Transverse colon (tissue), 4 donors: Measurements from ENCODE around the gene DCAF17. TPM values are rescaled to one million over a fixed set of nuclear protein-coding genes. Genes with fewer than 3 reads are reported as not detected.

ENCODE experiments used
- DNase-seq: peaks from one replicate; pipeline ENCODE4 v3.0.0-alpha.2; 2019
- H3K27ac ChIP-seq, 4 donors: fragments of 200-600 bp; sonication (generic); 2 replicates each; pipeline ENCODE4 v1.5.1; 2016 to 2018; ENCODE audit warnings: inconsistent platforms in 4 of 4
- H3K27me3 ChIP-seq: fragments of 200-600 bp; sonication (generic); 2 replicates; pipeline ENCODE4 v1.5.1; 2017; ENCODE audit warnings: inconsistent platforms
- H3K36me3 ChIP-seq, 4 donors: fragments of 200-600 bp; sonication (generic); 2 replicates each; pipeline ENCODE4 v1.5.1; 2017 to 2019; ENCODE audit warnings: inconsistent platforms in 4 of 4
- H3K4me1 ChIP-seq, 4 donors: fragments of 200-600 bp; sonication (generic); 2 replicates each; pipeline ENCODE4 v1.5.1; 2017 to 2020; ENCODE audit warnings: inconsistent platforms in 4 of 4
- H3K4me3 ChIP-seq, 4 donors: fragments of 200-600 bp; sonication (generic); 1 replicate in 1 of 4; 2 replicates in 3 of 4; pipeline versions ENCODE4 v1.5.1 to v1.6.1; 2017 to 2019; ENCODE audit warnings: inconsistent platforms in 4 of 4
- H3K9me3 ChIP-seq, 2 donors: fragments of 200-600 bp; sonication (generic); 2 replicates each; pipeline ENCODE4 v1.5.1; 2017 to 2019; ENCODE audit warnings: inconsistent platforms in 2 of 2
- CTCF ChIP-seq, 5 experiments: fragments of 200-600 bp in 3 of 5; fragments of 450-650 bp in 2 of 5; sonication (generic) in 3 of 5; IDR thresholded peaks; 1 replicate in 2 of 5; 2 replicates in 3 of 5; pipeline ENCODE4 v1.5.1; 2016 to 2017; ENCODE audit warnings: antibody characterized with exemption in 5 of 5, inconsistent platforms in 3 of 5, mild to moderate bottlenecking in 2 of 5, moderate library complexity in 1 of 5
- EP300 ChIP-seq: sonication (generic); formaldehyde crosslinking; IDR thresholded peaks from one replicate; pipeline ENCODE4 v1.6.1; 2017; ENCODE audit warnings: antibody characterized with exemption, low read depth
- POLR2A ChIP-seq: fragments of 450-650 bp; IDR thresholded peaks from one replicate; pipeline ENCODE4 v1.6.1; 2016; ENCODE audit warnings: antibody characterized with exemption, mild to moderate bottlenecking, moderate library complexity
- POLR2AphosphoS5 ChIP-seq, 3 donors: sonication (generic); formaldehyde crosslinking; IDR thresholded peaks; one replicate each; pipeline ENCODE4 v1.6.1; 2016; ENCODE audit warnings: antibody characterized with exemption in 3 of 3
- WGBS, 2 donors: methylation state at CpG; one replicate each; pipeline ENCODE4 v1.1.5; 2018; ENCODE audit warnings: low coverage in 1 of 2; 5-methylcytosine and 5-hydroxymethylcytosine counted together
- in situ Hi-C, 4 donors: fragments of 200-750 bp; cut with MboI; loops; one replicate each; pipeline versions ENCODE4 v1.15.0 to v1.15.1; 2017; ENCODE audit warnings: low sequenced_read_pairs in 3 of 4, low pct_ligation_motif_present in 1 of 4, low pct_unique_long_range_greater_than_20kb in 1 of 4
- intact Hi-C: fragments of 100-400 bp; cut with DNase I; formaldehyde crosslinking; loops from one replicate; pipeline ENCODE4 v1.15.1; 2023; ENCODE audit warnings: low total_unique reads
- total RNA-seq, 4 donors: library from RNA; depleted of rRNA; stranded (reverse); fragments of >200 nt; gene quantifications; one replicate each; pipeline ENCODE4 v1.1.0, GENCODE V29; 2016

The DCAF17 gene
- total RNA-seq, 4 donors from 2014 or later = 6.2 to 24.7 (median 19.2) TPM

GRCh38 chr2:171505374-171505773 lies 71.3 kb downstream of the DCAF17 start:
- 18 to 27% methylated on average over 2 of the region's 2 CpGs for WGBS, 2 donors
- no peaks in the 10 kb centered on the region for H3K36me3 ChIP-seq
- H3K4me1 ChIP-seq = no peaks in the 10 kb centered on the region
- H3K4me3 ChIP-seq = no peak overlapping the region
- no peaks in the 10 kb centered on the region for H3K27me3 ChIP-seq
- intact Hi-C loops (no loop called here), in situ Hi-C loops (no loop called here)
- DNase-seq = no peak
- no peak overlapping the region for H3K27ac ChIP-seq
- H3K9me3 ChIP-seq = no peaks in the 10 kb centered on the region
- no peak for TF ChIP-seq POLR2AphosphoS5 (IDR thresholded peaks at IDR 0.05)

GRCh38 chr2:171509945-171510731 lies 76.1 kb downstream of the DCAF17 start:
- no peak overlapping the region for H3K27ac ChIP-seq
- in situ Hi-C loops (no loop called here), intact Hi-C loops (no loop called here)
- no peaks in the 10 kb centered on the region for H3K9me3 ChIP-seq
- no peaks in the 10 kb centered on the region for H3K4me1 ChIP-seq
- H3K27me3 ChIP-seq = no peaks in the 10 kb centered on the region
- 55 to 70% methylated on average over 8 to 9 of the region's 9 CpGs for WGBS, 2 donors
- no peak for DNase-seq
- H3K4me3 ChIP-seq = no peak overlapping the region
- no peaks in the 10 kb centered on the region for H3K36me3 ChIP-seq
- TF ChIP-seq EP300 (no peak), CTCF (IDR thresholded peaks at IDR 0.05) (no peak), POLR2A (no peak), POLR2AphosphoS5 (IDR thresholded peaks at IDR 0.05) (no peak)

- intact Hi-C loops (no loop called here), in situ Hi-C loops (no loop called here)
- TF ChIP-seq CTCF (IDR thresholded peaks at IDR 0.05) = no peak
- TF ChIP-seq POLR2A = no peak
- no peak for TF ChIP-seq POLR2AphosphoS5 (IDR thresholded peaks at IDR 0.05)
- no peak for TF ChIP-seq EP300
- Histone ChIP-seq H3K36me3 (no peaks in the 10 kb centered on the region), H3K9me3 (no peaks in the 10 kb centered on the region), H3K27ac (no peak overlapping the region), H3K4me3 (no peak overlapping the region), H3K4me1 (no peaks in the 10 kb centered on the region), H3K27me3 (no peaks in the 10 kb centered on the region)
- DNase-seq = no peak
- 66 to 75% methylated on average over 2 of the region's 2 CpGs for WGBS, 2 donors
Observed at GRCh38 chr2:171512014-171512413, 78.0 kb downstream of the DCAF17 start.

DNA sequence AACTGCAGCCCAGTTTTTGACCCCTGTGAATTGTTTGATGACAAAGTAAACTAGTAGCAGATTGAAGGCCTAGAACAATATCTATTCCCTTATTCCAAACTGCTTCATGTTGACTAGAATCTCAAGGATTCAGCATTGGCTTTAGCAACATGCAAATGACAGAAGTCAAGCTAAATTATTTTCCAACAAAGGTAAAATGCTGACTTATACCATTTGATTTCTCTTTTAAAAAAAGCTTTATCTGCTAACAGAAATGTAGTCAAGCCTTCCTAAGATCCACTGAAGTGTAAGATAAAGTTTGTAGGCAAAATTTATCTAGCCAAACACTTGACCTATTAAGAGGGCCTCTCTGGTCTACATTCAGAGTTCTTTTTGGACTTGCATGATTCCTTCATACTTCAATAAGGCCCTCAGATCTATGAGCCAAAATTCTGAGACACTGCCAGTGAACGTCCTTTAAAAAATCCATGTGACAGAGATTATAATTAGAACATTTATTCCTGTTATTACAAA lies 78.7 kb downstream of the DCAF17 start:
- Histone ChIP-seq H3K9me3 (no peaks in the 10 kb centered on the region), H3K4me1 (no peaks in the 10 kb centered on the region), H3K27me3 (no peaks in the 10 kb centered on the region), H3K36me3 (no peaks in the 10 kb centered on the region), H3K4me3 (no peak overlapping the region), H3K27ac (no peak overlapping the region)
- intact Hi-C loops (no loop called here), in situ Hi-C loops (no loop called here)
- 57 to 64% methylated on average over 1 of the region's 1 CpG for WGBS, 2 donors
- TF ChIP-seq POLR2A (no peak), POLR2AphosphoS5 (IDR thresholded peaks at IDR 0.05) (no peak), CTCF (IDR thresholded peaks at IDR 0.05) (no peak), EP300 (no peak)
- DNase-seq = no peak
